Left forelimb (tissue), 1 donor: Measurements from ENCODE around the gene ZCCHC3.
"Not testable (repeated sequence)": the region's sequence is repeated elsewhere in the genome, so short reads cannot be mapped to it uniquely, and the experiment has no call there.

Experiments used
- DNase-seq: peaks from one replicate; pipeline ENCODE4 v3.0.0-alpha.2; 2018; ENCODE audit warnings: low spot score

ZCCHC3 gene

GRCh38 chr20:313402-313801 is 16.0 kb downstream of the ZCCHC3 start:
- DNase-seq: no peak

DNA sequence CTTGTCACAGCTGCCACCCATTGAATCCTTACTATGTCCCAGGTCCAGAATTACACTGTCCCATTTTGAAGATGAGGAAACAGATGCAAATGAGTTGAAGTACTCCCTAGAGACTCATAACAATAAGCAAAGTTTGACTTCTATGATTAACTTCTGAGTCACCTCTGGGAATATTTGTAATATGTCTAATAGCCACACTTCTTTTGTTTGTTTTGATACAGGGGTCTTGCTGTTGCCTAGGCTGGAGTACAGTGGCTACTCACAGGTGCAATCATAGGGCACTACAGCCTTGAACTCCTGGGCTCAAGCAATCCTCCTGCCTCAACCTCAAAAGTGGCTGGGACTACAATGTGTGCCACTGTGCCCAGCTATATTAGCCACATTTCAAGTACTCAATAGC is 16.6 kb downstream of the ZCCHC3 start:
- no peak for DNase-seq

DNA sequence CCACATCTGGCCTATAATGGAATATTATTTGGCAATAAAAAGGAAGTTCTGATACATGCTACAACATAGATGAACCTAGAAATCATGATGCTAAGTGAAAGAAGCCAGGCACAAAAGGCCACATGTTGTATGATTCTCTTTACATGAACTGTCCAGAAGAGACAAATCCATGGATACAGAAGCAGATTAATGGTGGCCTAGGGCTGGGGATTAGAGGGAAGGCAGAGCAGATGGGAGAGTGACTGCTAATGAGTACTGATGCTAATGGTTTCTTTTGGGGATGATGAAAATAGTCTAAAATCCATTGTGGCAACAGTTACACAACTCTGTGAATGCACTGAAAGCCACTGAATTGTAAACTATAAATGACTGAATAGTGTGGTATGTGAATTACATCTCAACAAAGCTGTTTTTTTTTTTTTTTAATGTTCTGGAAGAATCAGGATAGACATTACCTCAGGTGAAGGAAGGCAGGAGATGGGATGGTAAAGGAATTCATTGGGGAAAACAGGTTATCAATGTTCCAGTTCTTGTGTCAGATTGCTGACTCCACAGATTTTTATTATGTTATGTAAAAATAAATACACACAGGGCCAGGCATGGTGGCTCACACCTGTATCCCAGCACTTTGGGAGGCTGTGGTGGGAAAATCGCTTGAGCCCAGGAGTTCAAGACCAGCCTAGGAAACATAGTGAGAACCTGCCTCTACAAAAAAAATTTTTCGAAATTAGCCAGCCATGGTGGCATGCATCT is 19.1 kb downstream of the ZCCHC3 start:
- no peak for DNase-seq

DNA sequence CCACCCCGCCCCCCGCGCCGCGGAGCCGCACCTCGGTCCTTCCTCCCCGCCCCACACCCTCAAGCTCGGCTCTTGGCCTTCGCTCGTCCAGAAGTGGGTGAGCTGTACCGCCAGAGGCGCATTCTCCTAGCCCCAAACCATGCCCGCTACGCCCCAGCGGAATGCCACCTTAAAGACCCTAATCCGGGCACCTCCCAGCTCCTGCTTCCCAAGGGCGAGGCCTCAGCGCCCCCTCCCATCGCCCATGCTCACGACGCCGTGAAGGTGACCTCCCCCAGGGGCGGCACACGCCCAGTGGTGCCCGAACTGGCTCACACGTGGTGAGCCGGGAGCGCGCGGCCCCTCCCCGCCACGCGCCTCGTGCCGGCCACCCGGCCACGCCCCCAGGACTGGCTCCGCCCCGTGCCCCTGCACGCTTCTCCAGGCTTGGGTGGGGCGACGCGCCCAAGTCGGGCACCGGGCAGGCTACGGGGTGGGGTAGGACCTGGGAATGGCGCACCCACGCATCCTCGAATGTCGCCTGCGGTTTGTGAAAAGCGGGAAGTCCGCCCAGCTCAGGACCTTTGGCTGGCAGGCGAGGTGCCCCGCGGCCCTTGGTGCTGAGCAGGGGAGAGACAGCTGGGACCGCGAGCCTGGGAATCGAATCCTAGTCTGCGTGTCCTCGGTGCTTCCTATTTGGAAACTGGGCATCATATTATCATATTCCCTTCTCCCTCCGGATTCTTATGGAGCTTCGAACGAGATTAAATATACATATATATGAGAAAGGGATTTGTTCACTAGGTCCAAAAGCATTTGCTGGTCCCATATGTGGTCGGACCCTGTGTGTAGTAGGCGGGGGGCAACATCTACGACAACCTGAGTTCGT is 27.0 kb downstream of the ZCCHC3 start:
- DNase-seq: peak; percentile 93

GRCh38 chr20:325045-325888 is 27.9 kb downstream of the ZCCHC3 start, which contains the start of gene SOX12:
SOX12 (plus strand) TSS chr20:325552; CDS start chr20:325925, 373 bp downstream.
- peak; percentile 99 for DNase-seq

GRCh38 chr20:325889-326644 is 28.7 kb downstream of the ZCCHC3 start:
- DNase-seq: peak; percentile 87

- no peak for DNase-seq
Measured at GRCh38 chr20:326645-327185, 29.3 kb downstream of the ZCCHC3 start.

GRCh38 chr20:327186-328026 is 30.0 kb downstream of the ZCCHC3 start:
- peak; percentile 94 for DNase-seq

DNA sequence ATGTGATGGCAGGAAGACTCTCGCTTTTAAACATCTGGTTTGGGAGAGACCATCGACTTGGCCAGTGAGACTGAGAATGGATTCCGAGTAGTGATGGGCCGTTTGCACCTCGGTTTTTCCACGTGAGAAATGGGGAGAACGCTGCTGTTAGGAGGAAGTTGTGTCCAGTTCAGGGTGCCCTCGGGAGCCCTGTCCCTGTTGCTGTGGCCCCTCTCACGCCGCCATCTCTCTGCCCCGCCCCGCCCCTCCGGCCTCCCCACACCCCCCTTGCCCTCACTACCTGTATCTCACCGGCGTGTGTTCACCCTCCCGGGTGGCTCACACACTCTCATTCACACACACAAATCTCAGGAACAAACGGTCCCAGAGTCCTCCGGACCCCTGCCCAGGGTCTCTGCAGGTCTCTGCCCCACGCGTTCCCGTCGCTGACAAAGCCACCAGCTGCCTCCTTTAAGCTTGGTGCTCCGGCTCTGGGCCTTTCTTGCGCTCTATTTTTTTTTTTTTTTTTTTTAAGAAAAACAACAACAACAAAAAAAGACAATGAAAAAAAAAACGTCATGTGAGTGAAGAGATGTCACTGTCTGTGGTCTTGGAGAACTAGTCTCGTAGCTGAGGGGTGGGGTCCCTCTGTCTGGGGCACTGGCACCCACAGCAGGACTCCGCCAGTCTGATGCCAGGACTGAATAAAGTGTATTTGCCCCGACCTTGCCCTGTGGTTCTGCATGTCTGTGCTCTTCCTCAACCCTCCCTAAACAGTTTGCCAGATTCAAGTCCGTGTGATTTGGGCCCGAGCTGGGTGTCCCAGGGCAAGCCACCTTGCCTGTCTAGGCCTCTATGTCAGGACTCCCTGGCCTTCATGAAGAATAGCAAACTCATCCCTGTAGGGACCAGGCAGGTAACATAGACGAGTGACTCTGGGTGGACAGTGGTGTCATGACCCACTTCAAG is 30.9 kb downstream of the ZCCHC3 start:
- DNase-seq: no peak

DNA sequence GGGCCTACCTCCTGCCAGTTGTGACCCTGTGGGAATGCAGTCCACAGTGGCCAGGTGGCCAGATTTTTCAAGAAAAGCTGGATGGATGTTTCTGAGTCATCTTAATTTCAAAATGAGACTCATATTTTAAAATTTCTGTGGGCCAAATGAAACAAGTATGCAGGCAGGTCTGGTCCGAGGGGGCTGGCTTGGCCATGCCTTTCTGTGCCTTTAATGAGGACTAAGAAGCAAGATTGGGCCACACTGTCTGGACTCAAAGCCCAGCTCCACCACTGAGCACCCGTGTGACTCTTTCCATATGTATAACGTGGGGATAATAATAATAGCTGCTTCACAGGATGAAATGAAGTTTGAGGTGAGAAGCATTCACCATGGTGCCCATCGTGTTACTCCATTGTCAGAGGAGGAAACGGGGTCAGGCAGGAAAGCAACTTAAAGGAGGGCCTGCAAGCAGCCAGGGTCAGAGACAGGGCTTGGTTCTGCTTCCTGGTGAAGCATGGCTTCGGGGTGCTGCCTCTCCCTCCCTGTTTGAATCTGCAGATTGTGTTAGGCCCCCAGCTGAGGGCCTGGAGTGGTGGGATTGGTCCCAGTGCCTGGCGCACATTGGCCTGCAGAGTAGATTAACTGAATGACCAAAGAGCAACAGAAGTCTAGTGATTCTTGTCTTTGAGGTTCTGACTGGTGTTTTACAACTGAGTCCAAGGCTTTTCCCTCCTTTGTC is 31.8 kb downstream of the ZCCHC3 start:
- no peak for DNase-seq

GRCh38 chr20:329851-330232 is 32.5 kb downstream of the ZCCHC3 start:
- DNase-seq: no peak

GRCh38 chr20:330233-331149 is 33.1 kb downstream of the ZCCHC3 start:
- no peak for DNase-seq

- DNase-seq: no peak
Measured at GRCh38 chr20:334578-334977, 37.2 kb downstream of the ZCCHC3 start.

- not testable (repeated sequence) for DNase-seq
Measured at GRCh38 chr20:336040-336439, 38.7 kb downstream of the ZCCHC3 start.

GRCh38 chr20:341682-342081 is 44.3 kb downstream of the ZCCHC3 start:
- no peak for DNase-seq

DNA sequence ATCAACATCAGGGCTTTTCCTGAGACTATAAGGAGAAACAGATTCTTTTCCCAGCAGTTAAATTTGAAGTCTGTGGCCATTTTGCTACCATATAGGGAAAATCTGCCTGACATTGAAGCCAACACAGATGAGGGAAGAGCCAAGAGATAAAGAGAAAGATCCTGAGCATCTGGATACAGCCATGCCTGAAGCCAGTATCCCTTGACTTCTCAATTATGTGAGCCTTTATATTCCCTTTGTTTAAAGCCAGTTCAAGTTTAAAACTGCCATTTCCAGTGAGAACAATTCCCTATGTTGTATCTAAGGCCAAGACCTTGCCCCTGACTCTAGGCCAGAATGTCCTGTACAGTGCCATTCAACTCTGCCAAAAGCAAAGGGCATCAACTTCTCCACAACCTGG is 45.7 kb downstream of the ZCCHC3 start:
- DNase-seq: no peak

- no peak for DNase-seq
Measured at GRCh38 chr20:346033-346639, 48.8 kb downstream of the ZCCHC3 start.
